Choroid plexus epithelial cell (primary cell): ENCODE data around the gene RSPH3.
A peak's percentile ranks its signal among the peaks of the same experiment; 100 is the strongest.
"Not testable (repeated sequence)": the region's sequence is repeated elsewhere in the genome, so short reads cannot be mapped to it uniquely, and the experiment has no call there.

Experiments
- DNase-seq: peaks from one replicate; pipeline ENCODE4 v3.0.0-alpha.2; 2010; ENCODE audit warnings: low read depth
- H3K4me3 ChIP-seq: 2 replicates; pipeline ENCODE4 v1.5.1; 2011; ENCODE audit warnings: low read depth, mild to moderate bottlenecking, control low read depth, low read length, moderate library complexity
- TF ChIP-seq, protein P1 (sequence below): conservative IDR thresholded peaks from 2 replicates; pipeline ENCODE4 v1.5.1; 2011; ENCODE audit warnings: low read depth, mild to moderate bottlenecking, control low read depth, inconsistent platforms, low read length, moderate library complexity

RSPH3 gene

DNA sequence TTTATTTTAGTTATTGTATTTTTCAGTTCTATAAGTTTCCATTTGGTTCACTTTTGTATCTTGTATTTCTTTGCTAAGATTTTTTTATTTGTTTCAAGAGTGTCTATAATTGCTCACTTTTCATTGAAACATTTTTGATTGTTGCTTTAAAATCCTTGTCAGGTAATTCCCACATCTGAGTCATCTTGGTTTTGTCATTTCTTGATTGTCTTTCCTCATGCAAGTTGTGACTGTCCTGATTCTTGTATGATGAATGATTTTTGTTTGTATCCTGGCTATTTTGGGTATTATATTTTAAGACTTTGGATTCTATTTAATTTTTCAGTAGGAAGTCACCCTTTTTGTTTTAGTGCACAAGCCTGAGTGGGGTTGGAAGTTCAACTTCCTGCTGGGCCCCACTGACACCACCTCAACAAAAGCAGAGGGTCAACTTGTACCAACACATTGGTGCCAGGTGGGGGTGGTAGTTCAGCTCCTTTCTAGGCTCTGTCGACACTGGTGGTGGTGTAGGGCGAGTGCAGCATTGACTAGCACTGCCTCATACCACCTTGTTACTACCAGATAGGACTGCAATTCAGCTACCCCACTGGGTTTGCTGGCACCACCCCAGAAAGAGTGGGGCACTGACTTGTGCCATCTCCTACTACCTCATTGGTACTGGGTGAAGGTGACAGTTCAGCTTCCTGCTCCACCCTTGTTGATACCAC lies 8.8 kb downstream of the RSPH3 start:
- DNase-seq = no peak
- H3K4me3 ChIP-seq = no peak overlapping the region
- TF ChIP-seq, protein P1, sequence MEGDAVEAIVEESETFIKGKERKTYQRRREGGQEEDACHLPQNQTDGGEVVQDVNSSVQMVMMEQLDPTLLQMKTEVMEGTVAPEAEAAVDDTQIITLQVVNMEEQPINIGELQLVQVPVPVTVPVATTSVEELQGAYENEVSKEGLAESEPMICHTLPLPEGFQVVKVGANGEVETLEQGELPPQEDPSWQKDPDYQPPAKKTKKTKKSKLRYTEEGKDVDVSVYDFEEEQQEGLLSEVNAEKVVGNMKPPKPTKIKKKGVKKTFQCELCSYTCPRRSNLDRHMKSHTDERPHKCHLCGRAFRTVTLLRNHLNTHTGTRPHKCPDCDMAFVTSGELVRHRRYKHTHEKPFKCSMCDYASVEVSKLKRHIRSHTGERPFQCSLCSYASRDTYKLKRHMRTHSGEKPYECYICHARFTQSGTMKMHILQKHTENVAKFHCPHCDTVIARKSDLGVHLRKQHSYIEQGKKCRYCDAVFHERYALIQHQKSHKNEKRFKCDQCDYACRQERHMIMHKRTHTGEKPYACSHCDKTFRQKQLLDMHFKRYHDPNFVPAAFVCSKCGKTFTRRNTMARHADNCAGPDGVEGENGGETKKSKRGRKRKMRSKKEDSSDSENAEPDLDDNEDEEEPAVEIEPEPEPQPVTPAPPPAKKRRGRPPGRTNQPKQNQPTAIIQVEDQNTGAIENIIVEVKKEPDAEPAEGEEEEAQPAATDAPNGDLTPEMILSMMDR = no peak

DNA sequence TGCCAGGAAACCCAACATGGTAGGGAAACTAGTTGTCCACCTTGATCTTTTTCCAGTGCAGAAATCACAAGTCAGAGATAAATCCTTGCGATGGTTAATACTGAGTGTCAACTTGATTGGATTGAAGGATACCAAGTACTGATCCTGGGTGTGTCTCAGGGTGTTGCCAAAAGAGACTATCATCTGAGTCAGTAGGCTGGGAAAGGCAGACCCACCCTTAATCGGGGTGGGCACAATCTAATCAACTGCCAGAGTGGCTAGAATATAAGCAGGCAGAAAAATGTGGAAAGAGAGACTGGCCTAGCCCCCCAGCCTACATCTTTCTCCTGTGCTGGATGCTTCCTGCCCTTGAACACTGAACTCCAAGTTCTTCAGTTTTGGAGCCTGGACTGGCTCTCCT lies 10.3 kb downstream of the RSPH3 start:
- not testable (repeated sequence) for H3K4me3 ChIP-seq, DNase-seq

DNA sequence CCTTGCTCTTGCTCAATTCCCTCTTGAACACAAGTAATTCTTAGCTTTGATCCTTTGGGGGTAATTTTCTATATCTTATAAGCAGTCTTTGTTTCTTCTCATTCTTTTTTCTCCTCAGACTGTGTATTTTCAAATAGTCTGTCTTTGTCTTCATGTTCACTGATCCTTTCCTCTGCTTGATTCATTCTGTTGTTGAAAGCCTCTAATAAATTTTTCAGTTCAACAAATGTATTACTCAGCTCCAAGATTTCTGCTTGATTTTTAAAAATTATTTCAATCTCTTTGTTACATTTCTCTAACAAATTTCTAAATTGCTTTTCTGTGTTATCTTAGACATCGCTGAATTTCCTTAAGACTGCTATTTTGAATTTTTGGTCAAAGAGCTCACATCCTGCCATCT lies 11.5 kb downstream of the RSPH3 start:
- no peak for DNase-seq
- TF ChIP-seq, protein P1 = no peak
- H3K4me3 ChIP-seq = no peak overlapping the region

DNA sequence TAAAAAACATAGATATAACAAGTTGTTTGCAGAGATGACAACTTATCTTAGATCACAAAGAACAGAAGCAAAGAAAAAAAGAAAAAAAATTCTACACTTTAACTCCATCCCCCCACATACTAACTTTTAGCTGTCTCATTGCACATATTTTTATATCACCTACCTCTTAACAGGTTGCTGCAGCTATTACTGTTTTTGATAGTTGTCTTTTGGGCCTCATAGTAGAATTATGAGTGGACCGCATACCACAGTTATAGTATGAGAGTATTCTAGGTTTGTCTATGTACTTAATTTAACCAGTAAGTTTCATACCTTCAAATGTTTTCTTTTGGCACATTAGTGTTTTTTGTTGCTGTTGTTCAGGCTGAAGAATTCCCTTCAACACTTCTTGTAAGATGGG lies 12.3 kb downstream of the RSPH3 start:
- no peak for DNase-seq
- TF ChIP-seq, protein P1 = no peak
- H3K4me3 ChIP-seq = no peak overlapping the region

DNA sequence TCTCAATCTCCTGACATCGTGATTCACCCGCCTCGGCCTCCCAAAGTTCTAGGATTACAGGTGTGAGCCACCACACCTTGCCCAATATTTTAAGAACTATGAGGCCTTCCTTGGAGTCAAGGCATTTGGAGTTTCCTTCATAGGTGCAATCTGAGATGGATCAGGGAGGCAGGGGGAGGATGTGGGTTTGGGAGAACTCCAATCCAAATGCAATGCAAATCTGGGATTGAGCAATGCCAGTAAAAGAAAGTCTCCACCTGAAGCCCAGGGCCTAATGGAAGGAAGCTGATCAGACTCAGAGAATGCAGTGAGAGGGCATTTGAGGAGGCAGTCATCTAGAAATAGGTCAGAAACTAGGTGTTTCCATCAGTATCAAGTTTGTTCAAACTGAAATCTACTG lies 21.2 kb downstream of the RSPH3 start:
- TF ChIP-seq, protein P1 = no peak
- H3K4me3 ChIP-seq = no peak overlapping the region
- DNase-seq = peak; percentile 50

DNA sequence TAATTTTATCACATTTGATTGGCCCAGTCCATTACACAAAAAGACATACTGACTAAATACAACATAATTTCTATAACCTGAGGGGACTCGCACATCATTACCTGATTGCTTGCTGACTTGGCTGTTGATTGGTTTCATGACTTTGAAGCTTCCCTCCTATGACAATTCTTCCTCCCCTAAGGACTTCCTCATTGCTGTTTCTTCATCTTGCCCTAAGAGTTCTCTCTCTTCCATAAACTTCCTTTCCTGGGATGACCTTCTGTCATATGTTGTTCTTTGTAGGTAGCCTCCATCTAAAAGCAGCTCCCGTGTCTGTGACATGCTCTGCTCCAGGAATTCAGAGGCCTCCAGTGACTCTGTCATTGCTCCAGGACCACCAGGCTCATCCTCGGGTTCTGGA lies 22.6 kb downstream of the RSPH3 start:
- no peak overlapping the region for H3K4me3 ChIP-seq
- DNase-seq = no peak
- TF ChIP-seq, protein P1 = no peak

DNA sequence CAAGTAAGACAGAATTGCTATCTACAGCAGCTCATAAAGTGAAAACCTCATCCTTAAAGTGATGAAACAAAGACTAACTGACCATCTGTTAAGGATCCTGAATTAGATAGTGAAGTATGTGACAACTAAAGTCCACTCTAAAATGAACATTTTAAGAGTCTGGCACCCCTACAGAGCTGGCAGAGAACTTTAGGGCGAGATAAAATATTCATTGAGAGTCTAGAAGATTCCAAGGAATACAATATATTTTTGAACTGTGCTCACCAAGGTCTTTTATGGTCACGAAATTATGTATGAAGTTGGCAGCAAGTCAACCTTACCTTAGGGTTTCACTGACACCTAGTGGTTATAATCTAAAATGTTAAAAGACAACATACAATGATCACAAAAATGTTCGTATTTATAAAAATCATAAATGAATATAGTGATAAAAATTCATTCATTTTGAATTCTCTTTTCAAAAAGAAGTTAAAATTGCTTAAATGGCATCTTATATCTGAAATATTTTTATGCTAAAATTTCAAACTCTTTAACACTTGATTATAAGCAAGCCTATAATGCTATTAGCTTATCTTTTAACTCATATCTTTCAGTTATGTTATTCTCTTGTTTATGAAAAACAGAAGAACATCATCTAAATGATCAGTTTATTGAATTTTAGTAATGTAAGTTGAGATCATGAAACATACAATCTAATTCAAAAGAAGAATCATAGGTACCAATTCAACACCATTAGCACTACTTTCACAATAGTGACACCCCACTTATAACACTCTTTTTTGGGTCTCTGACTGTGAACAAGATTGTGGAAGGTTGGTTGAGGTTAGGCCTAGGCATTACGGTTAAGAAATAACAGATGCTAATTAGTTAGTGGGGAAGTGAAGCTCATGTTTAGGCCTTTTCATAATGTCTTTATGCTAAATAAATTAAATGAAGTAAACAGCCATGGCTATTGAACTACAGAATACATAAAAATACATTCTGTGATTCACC lies 27.5 kb downstream of the RSPH3 start:
- TF ChIP-seq, protein P1 = peak; percentile 50
- H3K4me3 ChIP-seq = no peak overlapping the region
- DNase-seq = peak; percentile 78
